ENCODE measurements around the gene SOAT1. TPM values are rescaled to one million over a fixed set of nuclear protein-coding genes. Genes with fewer than 3 reads are reported as not detected.

Gene SOAT1
- total RNA-seq, 1 experiment from 2014 or later: 7.5 TPM

DNA sequence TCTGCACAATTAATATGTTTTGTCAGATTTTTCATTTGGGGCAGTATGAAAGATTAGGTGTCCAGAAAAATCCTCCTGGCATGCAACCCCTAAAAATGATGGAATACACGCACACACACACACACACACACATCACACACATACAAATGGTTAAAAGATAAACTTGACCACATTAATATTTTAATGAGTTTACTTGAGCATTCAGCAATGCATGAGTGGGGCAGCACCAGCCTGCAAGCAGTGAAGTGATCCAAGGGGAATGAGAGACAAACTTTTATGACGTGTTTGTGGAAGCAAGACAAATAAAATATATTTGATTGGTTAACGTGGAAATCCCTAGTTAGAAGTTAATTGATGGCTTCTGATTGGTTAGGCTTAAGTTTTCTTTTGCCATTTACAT, 29.1 kb upstream of the SOAT1 start:
- Histone ChIP-seq H4K5ac (ENCODE audit: insufficient read length, low read depth, low read length) (no peak overlapping the region), H2BK12ac (ENCODE audit: insufficient read length, low read depth, low read length) (no peak overlapping the region), H3K4me2 (ENCODE audit: insufficient read depth, insufficient read length, low read length) (no peak overlapping the region), H3K23me2 (ENCODE audit: insufficient read length, low read depth, low read length, poor library complexity, severe bottlenecking) (no peaks in the 10 kb centered on the region), H4K20me1 (ENCODE audit: control insufficient read depth, insufficient read depth, insufficient read length) (no peaks in the 10 kb centered on the region), H3K79me1 (ENCODE audit: insufficient read depth, low read depth, low read length, poor library complexity, severe bottlenecking) (no peaks in the 10 kb centered on the region), H3K27me3 (ENCODE audit: insufficient read depth, low read length) (no peaks in the 10 kb centered on the region), H2BK20ac (ENCODE audit: low read depth, low read length, poor library complexity, severe bottlenecking) (no peak overlapping the region), H2BK5ac (ENCODE audit: insufficient read length, low read length) (no peak overlapping the region), H3K79me2 (ENCODE audit: insufficient read depth, low read length) (no peaks in the 10 kb centered on the region), H2BK120ac (ENCODE audit: low read depth, low read length, poor library complexity, severe bottlenecking) (no peak overlapping the region), H3K4ac (ENCODE audit: low read depth, low read length) (no peak overlapping the region), H3K56ac (ENCODE audit: insufficient read length, low read depth, low read length) (no peak overlapping the region), H2AK5ac (ENCODE audit: insufficient read length, low read length) (no peak overlapping the region), H3K9me3 (ENCODE audit: control insufficient read depth, low read depth, low read length) (no peaks in the 10 kb centered on the region), H3K9ac (ENCODE audit: extremely low read depth, insufficient read length, low read length) (no peak overlapping the region), H3K23ac (ENCODE audit: insufficient read length, low read depth, low read length) (no peak overlapping the region), H3T11ph (ENCODE audit: low read length) (no peak overlapping the region), H4K8ac (replicated peaks; ENCODE audit: insufficient read length, low read depth, low read length) (no peak overlapping the region), H2BK15ac (ENCODE audit: low read depth, low read length) (no peak overlapping the region), H3K4me1 (ENCODE audit: insufficient read depth, low read length) (no peaks in the 10 kb centered on the region), H3K14ac (ENCODE audit: insufficient read depth, low read length) (no peak overlapping the region), H3K27ac (ENCODE audit: insufficient read length, low read depth, low read length) (no peak overlapping the region), H3K18ac (ENCODE audit: insufficient read length, low read depth, low read length) (no peak overlapping the region), H4K91ac (ENCODE audit: insufficient read length, low read depth, low read length) (no peak overlapping the region), H2AFZ (ENCODE audit: low read length) (no peak overlapping the region)
- TF ChIP-seq, protein P1, sequence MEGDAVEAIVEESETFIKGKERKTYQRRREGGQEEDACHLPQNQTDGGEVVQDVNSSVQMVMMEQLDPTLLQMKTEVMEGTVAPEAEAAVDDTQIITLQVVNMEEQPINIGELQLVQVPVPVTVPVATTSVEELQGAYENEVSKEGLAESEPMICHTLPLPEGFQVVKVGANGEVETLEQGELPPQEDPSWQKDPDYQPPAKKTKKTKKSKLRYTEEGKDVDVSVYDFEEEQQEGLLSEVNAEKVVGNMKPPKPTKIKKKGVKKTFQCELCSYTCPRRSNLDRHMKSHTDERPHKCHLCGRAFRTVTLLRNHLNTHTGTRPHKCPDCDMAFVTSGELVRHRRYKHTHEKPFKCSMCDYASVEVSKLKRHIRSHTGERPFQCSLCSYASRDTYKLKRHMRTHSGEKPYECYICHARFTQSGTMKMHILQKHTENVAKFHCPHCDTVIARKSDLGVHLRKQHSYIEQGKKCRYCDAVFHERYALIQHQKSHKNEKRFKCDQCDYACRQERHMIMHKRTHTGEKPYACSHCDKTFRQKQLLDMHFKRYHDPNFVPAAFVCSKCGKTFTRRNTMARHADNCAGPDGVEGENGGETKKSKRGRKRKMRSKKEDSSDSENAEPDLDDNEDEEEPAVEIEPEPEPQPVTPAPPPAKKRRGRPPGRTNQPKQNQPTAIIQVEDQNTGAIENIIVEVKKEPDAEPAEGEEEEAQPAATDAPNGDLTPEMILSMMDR (conservative IDR thresholded peaks at IDR 0.05): no peak
- DNase-seq: no peak
- Mint-ChIP-seq H3K4me3 (no peak overlapping the region), H3K27me3 (ENCODE audit: low read depth) (peaks cover 3% of the 10 kb centered on the region; the same call in 1 of the 2 replicates), H3K9me3 (no peaks in the 10 kb centered on the region), H3K4me1 (peaks cover 3 to 6% of the 10 kb centered on the region in 2 experiments; a peak in 3 of 4 replicates), H3K27ac (no peak overlapping the region), H3K36me3 (ENCODE audit: insufficient read depth in 1 of 3, low read depth in 3 of 3) (no peaks in the 10 kb centered on the region)
- 100% methylated on average over 1 of the region's 3 CpGs for WGBS (ENCODE audit: extremely low coverage, insufficient read length, low lambda C conversion rate)

Measured in H9 (cell line).